ENCODE measurements around the gene HMCN1.

DNA sequence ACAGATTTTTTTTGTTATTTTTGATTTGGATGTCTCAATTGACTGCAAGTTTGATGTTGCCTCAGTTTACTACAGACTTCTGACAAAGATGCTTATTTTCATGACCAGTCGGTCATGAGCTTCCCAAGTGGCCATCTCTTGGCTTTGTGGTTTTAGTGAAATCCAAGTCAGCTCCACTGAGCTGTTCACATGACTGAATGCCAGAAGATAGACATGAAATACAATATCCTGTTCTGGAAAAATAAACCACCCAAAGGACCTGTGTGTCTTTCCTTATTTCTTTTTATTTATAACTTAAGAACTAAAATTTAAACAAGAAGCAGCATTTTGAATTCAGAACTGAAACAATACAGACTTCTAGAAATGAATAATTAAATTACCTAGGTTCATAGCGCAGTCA is 89.3 kb downstream of the HMCN1 start:
- TF ChIP-seq, protein P1, sequence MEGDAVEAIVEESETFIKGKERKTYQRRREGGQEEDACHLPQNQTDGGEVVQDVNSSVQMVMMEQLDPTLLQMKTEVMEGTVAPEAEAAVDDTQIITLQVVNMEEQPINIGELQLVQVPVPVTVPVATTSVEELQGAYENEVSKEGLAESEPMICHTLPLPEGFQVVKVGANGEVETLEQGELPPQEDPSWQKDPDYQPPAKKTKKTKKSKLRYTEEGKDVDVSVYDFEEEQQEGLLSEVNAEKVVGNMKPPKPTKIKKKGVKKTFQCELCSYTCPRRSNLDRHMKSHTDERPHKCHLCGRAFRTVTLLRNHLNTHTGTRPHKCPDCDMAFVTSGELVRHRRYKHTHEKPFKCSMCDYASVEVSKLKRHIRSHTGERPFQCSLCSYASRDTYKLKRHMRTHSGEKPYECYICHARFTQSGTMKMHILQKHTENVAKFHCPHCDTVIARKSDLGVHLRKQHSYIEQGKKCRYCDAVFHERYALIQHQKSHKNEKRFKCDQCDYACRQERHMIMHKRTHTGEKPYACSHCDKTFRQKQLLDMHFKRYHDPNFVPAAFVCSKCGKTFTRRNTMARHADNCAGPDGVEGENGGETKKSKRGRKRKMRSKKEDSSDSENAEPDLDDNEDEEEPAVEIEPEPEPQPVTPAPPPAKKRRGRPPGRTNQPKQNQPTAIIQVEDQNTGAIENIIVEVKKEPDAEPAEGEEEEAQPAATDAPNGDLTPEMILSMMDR (conservative IDR thresholded peaks at IDR 0.05) = no peak
- no peak for TF ChIP-seq ZFX (IDR thresholded peaks at IDR 0.05)

All from C4-2B (cell line).